ENCODE data around the gene IL1R1.

Gene IL1R1

GRCh38 chr2:102177814-102178478 lies 35.4 kb downstream of the IL1R1 start:
- DNase-seq = no peak

- no peak for DNase-seq
These were observed 36.5 kb downstream of the IL1R1 start for GRCh38 chr2:102179061-102179460.

- no peak for DNase-seq
These were observed 37.5 kb downstream of the IL1R1 start for GRCh38 chr2:102179788-102180686.

GRCh38 chr2:102180687-102180999 lies 38.1 kb downstream of the IL1R1 start:
- no peak for DNase-seq

- no peak for DNase-seq
These were observed 38.8 kb downstream of the IL1R1 start for GRCh38 chr2:102181376-102181775.

- no peak for DNase-seq
These were observed 39.5 kb downstream of the IL1R1 start for GRCh38 chr2:102181919-102182635.

- no peak for DNase-seq
These were observed 41.5 kb downstream of the IL1R1 start for GRCh38 chr2:102184018-102184417.

- DNase-seq = no peak
These were observed 42.0 kb downstream of the IL1R1 start for GRCh38 chr2:102184568-102184967.

GRCh38 chr2:102185347-102185746 lies 42.8 kb downstream of the IL1R1 start:
- no peak for DNase-seq

- no peak for DNase-seq
These were observed 44.4 kb downstream of the IL1R1 start, which contains the start of gene IL1RL2 for GRCh38 chr2:102186791-102187495. TSS of gene IL1RL2 (plus strand) at chr2:102187023. CDS start at chr2:102187868, 845 bp downstream.

- no peak for DNase-seq
These were observed 45.1 kb downstream of the IL1R1 start for GRCh38 chr2:102187496-102188150.

GRCh38 chr2:102190430-102191107 lies 48.0 kb downstream of the IL1R1 start:
- no peak for DNase-seq

- no peak for DNase-seq
These were observed 49.0 kb downstream of the IL1R1 start for GRCh38 chr2:102191501-102191900.

- no peak for DNase-seq
These were observed 50.5 kb downstream of the IL1R1 start for GRCh38 chr2:102193074-102193473.

- no peak for DNase-seq
These were observed 52.2 kb downstream of the IL1R1 start for GRCh38 chr2:102194609-102195268.

- DNase-seq = no peak
These were observed 55.0 kb downstream of the IL1R1 start for GRCh38 chr2:102197389-102198137.

GRCh38 chr2:102200539-102200938 lies 58.0 kb downstream of the IL1R1 start:
- DNase-seq = no peak

GRCh38 chr2:102204638-102205037 lies 62.1 kb downstream of the IL1R1 start:
- no peak for DNase-seq

- no peak for DNase-seq
These were observed 64.3 kb downstream of the IL1R1 start for GRCh38 chr2:102206666-102207341.

GRCh38 chr2:102208774-102209173 lies 66.2 kb downstream of the IL1R1 start:
- DNase-seq = no peak
